ENCODE results near the gene PKDCC.
"Not testable (repeated sequence)": the region's sequence is repeated elsewhere in the genome, so short reads cannot be mapped to it uniquely, and the experiment has no call there.

PKDCC gene

DNA sequence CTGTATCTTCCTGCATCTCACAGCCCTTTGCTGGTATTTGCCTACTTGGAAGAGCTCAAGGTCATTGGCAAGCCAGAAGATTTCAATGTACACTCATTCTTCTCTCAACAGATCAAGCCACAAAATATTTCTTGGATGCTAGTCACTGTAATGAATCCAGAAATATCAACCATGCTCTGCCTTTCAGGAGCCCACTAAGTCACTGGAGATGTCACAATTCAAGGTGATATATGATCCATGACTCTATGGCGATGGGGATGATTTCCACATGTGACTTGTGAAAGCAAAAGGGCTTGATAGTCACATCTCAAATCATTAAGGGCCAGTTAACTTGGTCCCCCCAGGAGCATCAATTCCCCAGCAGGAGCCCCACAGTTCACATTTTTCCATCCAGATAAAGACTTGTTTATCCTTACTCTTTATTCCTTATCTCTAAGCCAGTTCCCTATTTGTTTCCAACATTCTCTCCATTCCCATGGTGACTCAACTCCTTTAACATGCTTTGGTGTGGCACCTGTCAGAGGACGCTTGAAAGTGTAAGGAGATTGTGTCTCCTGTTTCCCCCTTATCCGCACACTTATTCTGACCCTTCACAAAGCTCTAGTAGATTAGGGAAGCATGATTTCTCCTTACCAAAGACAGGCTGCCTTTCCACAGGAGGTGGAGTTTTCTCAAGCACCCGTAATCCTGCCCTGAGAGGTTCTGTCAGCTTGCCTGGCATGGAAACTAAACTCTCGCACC, 15.8 kb downstream of the PKDCC start:
- no peak for DNase-seq (ENCODE audit: low read depth in 2 of 2)

DNA sequence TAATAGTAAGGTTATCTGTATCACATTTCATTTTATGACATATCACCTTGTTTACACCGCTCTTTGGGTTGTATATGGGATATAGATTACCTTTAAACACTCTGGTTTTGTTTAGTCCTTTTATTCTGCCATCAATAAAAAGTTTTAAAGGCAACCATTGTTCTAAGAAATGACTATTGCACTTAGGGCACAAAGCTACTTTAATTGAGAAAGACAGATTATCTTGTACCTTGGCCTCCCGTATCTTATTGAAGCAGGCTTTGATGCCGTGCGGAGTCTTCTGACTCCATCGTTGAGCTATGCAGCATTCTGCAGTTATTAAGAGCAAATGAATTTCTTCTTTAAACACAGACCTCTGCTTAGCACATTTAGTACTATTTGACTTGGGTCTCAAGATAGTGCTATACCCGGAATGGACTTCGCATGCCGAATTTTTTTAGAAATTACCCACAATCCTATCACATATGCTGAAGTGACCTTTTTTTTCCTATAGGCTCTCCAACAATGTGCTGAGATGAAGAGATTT, 16.7 kb downstream of the PKDCC start:
- DNase-seq (ENCODE audit: low read depth in 2 of 2): no peak

DNA sequence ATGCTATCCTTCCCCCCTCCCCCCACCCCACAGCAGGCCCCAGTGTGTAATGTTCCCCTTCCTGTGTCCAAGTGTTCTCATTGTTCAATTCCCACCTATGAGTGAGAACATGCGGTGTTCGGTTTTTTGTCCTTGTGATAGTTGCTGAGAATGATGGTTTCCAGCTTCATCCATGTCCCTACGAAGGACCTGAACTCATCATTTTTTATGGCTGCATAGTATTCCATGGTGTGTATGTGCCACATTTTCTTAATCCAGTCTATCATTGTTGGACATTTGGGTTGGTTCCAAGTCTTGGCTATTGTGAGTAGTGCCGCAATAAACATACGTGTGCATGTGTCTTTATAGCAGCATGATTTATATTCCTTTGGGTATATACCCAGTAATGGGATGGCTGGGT, 17.9 kb downstream of the PKDCC start:
- not testable (repeated sequence) for DNase-seq (ENCODE audit: low read depth in 2 of 2)

DNA sequence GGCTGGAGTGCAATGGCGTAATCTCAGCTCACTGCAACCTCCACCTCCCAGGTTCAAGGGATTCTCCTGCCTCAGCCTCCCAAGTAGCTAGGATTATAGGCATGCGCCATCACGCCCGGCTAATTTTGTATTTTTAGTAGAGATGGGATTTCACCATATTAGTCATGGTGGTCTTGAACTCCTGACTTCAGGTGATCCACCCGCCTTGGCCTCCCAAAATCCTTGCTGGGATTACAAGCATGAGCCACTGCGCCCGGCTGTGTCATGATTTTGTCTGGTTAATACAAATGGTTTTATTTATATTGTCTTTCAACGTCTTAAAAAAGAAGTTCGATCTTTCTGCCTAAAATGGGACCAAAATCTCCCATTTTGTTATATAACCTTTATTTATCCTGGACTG, 19.2 kb downstream of the PKDCC start:
- not testable (repeated sequence) for DNase-seq (ENCODE audit: low read depth in 2 of 2)

DNA sequence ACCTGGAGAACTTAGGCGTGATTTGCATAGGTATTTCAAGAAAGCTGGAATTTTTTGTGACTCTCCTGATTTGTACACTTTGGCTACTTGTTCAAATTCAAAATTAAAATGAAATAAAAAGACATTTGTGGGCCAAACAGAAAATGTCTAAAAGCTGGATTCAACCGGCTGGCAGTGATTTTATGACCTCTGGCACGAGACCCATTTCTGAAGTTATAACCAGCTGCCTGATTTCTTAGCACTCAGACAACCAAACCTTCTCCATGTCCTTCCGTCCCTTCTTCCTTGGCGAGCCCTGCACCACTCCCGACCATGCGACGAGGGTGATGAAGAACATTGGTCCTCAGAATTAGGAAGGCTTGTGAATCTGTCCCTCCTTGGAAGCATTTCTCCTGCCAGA, 19.7 kb downstream of the PKDCC start:
- DNase-seq (ENCODE audit: low read depth in 2 of 2): no peak

DNA sequence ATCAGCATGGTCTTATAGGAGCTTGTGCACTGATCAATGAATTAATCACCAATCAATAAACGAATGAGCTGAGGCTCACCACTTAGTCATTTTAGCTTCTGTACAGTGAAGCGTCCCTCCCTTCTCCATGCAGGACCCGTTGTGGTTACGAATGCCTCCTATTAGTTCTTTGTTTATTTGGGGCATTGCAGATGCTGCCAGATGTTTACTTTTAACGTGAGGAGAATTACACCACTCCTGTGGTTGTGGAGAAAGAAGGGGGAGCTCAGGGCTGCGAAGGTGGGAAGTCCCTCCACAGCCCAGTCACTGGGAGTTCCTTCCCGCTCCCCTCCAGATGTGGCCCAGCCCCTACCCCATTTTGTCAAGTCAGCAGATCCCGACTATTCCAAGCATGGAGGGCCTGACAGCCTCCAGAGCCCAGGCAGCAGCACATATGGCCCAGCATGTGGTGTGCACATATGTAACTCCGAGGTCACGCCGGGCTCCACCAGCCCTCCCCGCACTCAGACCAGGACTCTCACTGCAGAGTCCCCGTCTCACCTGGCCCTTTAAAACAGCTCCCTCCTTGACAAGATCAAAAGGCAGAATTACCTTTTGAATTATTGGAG, 20.9 kb downstream of the PKDCC start:
- DNase-seq (ENCODE audit: low read depth in 2 of 2): no peak

DNA sequence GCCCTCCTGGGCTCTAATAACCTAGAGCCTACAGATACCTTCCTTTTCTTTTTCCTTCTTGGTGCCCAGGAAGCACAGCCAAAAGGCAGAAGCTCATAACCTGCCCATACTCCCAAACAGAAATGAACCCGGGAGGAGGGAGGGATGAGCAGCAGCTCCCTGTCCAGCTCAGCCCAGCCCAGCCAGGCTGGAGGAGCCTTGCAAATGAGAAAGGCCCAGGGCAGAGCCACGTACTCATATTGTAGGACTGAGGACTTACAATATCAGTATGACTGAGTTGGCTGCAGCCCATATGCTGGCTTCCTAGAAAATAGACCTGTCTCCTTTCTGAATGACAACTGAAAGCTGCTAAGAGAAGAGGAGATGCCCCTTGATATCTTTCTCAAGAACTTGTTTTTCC, 21.7 kb downstream of the PKDCC start:
- DNase-seq (ENCODE audit: low read depth in 2 of 2): no peak

DNA sequence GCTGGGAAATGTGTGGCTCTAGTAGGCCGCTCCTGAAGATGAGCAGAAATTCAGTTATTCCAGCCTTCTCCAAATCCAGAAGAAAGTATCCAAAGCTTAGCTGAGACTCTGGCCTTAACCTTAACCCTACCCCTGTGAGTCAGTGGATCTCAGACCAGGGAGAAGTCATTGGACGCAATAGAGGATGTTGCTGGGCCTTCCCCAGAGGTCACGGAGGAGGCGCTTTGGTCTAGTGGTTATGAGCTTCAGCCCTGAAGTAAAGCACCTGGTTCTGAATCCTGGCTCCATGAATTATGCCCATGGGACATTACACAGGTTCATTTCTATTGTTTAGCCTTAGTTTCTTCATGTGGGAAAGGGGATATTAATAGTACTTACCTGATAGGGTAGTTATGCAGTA, 24.0 kb downstream of the PKDCC start:
- no peak for DNase-seq (ENCODE audit: low read depth in 2 of 2)

DNA sequence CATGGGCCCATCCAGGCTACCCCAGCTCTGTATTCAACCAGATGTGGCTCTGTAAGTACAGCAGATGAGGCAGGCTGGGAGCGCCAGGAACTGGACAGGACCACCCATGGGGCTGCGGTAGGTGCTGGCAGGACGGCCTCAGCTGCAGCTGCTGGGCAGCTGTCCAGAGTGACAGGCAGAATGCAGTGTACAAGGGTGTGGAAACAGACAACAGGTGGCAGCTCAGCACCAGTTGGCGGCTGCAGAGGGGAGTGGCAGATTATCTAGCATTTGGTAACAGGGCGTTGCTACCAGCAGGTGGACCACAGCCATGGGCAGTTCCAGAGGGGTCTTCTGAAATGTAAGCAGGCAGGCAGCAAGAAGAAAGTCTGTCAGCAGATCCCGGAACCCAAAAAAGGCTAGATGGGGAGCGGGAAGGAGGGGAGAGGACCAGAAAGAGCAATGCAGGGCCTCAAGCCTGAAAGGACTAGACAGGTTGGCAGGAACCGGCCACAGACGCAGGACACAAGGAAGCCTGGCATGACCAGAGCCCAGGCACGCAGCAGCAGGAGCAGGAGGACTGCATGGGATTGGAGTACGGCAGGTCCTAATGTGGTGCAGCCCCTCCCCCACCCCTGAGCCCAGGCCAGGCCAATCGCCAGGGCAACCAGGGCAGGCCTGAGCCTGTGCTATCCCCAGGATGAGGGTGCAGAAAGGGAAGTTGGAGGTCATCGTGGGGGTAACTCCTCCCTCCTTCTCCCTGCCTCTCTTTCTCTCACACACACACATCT, 24.7 kb downstream of the PKDCC start:
- no peak for DNase-seq (ENCODE audit: low read depth in 2 of 2)

DNA sequence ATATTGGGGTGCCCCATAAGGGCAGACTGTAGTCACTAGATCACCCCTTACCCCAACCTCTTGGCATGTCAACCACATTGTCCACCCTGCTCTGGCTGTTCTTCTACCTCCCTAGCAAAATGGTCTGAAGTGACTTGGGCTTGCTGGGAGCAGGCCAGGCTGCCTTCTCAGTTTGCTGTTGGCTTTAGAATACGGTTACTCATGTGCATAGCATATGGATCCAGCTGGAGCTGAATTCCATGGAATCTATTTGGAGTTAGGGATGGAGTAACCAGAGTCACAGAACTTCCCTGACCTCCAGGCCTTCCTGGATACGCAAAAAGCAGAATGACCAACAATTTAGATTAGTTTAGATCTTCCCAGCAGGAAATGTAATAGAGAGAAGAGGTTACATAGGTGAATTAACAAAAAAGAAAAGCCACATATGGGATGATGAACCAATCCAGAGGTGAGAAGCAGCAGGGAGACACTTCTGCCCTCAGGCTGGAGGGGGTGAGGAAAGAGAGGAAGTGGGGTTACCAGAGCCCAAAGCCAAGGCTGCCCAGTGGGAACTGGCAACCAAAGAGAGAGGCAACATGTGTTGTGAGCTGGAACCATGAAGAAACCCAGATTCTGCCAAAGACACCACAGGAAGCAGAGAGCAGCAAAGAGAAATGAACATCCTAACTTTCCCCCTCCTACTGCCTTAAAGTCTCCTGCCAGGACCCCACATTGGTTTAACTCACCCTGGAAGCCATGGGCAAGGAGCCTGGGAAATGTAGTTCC, 26.1 kb downstream of the PKDCC start:
- no peak for DNase-seq (ENCODE audit: low read depth in 2 of 2)

DNA sequence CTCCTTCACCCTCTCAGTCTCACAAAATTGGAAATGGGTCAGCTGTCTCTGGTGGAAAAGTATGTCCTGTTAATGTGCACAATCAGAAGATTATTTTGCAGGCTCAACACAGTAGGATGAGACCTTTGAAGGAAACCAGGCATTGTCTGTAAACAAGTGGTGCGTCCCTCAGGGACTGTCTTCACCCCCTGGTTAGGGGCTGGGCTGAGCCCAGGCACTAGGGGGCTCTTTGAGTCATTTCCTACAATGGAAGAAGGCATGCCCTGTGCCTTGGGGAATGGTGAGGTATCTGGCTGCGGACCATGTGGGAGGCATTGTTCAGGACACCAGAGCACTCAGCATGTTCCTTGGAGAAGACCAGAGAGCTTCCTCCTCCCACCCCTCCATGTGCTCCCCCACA, 26.8 kb downstream of the PKDCC start:
- DNase-seq (ENCODE audit: low read depth in 2 of 2): no peak

DNA sequence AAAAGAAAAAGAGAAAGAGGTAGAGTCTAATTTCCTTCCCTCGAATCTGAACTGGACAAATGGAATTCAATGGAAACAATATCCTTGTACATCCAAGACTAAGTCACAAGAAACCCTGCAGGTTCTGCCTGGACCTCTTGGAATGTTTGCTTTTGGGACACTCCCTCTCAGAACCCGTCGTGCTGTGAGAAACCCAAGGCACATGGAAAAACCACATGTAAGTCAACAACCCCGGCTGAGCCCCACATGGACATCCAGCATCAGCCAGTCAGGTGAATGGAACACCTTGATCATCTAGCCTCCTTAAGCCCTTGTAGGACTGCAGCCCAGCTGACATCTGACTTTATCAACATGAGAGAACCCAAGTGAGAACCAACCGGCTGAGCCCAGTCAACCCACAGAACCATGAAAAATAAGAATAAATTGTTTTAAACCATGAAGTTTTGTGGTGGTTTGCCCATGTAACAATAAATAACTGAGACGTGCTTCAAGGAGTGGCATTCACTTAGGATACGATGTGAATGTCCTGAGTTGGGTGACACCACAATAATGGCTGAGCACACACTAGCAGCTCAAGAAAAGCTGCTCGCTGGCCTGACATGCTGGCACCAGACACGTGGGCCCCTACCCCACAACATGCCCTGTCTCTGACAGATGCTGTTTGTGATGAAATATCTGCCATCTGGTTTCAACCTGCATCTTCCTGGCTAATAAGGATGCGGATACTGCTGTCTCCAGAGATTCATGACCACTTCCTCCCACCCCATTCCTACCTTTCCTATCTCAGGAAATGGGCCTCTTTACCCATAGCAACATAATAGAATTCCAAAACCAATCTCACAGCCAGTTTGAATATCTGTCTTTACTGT, 28.8 kb downstream of the PKDCC start:
- no peak for DNase-seq (ENCODE audit: low read depth in 2 of 2)

DNA sequence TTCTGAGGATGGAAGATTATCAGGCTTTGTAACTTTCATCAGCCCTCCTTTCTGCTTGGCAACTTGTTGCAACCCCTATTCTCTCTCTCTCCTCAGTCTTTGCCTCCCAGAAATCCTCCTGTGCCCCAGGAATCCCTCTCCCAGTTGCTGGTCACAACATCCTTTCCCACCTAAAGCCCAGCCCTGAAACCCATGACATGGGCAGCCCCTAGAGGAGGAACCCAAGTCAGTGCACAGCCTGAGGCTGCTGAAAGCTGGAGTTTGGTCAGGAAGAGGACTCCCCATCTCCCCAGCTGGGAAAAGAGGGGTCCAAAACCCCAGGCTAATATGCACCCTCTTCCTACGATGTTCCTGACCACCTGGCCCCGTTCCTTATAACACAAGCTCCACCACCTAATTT, 29.5 kb downstream of the PKDCC start:
- no peak for DNase-seq (ENCODE audit: low read depth in 2 of 2)

DNA sequence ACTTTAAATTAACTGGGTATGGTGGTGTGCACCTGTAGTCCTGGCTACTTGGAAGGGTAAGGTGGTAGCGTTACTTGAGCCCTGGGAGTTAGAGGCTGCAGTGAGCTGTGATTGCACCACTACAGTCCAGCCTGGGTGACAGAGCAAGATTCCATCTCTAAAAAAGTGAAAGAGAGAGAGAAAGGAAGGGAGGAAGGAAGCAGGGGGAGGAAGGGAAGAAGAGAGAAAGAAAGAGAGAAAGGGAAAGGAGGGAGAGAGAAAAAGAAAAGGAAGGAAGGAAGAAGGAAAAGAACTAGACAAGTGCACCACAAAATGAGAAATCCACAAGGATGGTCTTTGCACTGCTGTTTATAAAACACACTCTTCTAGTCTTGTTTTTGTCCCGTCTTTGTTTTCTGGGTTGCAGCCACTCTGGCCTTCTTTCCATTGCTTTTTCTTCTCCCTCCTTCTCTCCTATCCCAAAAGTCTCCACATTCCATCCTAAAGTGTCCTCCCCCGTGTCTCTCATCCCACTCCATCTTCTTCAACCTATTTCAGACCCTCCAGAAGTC, 32.0 kb downstream of the PKDCC start:
- no peak for DNase-seq (ENCODE audit: low read depth in 2 of 2)

DNA sequence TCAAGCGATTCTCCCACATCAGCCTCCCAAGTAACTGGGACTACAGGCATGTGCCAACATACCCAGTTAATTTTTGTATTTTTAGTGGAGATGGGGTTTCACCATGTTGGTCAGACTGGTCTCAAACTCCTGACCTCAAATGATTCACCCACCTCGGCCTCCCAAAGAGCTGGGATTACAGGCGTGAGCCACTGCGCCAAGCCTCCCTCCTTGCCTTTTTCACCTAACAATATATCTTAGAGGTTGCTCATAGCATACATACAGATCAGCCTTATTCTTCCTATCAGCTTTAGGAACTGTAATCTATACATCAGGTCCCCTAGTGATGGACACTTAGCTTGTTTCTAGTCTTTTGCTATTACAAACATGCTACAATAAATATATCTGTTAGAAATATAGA, 33.3 kb downstream of the PKDCC start:
- DNase-seq (ENCODE audit: low read depth in 2 of 2): not testable (repeated sequence)

DNA sequence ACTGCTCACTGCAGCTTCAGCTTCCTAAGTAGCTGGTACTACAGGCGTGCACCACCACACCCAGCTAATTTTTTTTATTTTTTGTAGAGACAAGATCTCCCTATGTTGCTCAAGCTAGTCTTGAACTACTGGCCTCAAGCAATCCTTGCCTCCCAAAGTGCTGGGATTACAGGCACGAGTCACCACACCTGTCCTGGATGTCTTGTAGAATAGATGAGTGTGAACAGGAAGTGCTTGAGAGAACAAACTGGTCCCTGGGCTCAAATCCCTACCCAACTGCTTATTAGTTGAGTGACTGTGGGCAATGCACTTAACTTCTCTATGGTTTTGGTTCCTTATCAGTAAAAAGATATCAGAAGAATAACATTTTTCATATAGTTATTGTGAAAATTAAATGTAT, 34.2 kb downstream of the PKDCC start:
- no peak for DNase-seq (ENCODE audit: low read depth in 2 of 2)

DNA sequence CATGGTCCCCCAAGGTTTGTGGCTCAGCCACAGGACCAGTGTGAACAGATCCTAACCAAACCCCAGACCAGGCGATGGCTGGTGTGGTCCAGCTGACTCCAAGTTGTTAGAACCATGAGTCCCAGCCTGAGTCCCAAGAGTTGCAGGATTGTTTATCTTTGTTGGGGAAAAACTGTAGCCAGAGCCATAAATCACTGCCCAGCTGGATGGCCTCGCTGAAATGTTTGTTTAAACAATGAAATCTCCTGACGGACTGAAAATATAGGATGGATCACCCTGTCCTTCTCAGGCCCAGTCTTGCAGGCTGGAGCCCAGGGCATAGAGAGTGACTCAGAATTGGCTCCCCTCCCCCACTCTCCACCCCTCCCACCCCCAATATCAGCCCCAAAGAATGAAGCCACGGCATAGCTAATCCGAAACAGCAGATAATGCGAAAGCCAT, 36.4 kb downstream of the PKDCC start:
- no peak for DNase-seq (ENCODE audit: low read depth in 2 of 2)

DNA sequence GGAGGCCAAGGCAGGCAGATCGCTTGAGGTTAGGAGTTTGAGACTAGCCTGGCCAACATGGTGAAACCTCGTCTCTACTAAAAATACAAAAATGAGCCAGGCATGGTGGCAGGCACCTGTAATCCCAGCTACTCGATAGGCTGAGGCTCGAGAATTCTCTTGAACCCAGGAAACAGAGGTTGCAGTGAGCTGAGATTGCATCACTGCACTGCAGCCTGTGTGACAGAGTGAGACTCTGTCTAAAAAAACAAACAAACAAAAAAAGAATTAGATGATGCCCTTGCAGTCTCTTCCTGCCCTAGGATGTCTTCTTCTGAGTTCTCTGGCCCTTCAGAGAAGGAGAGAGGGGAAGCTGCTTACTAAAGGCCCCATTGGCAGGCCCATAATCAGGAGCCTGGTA, 37.2 kb downstream of the PKDCC start:
- DNase-seq (ENCODE audit: low read depth in 2 of 2): not testable (repeated sequence)

DNA sequence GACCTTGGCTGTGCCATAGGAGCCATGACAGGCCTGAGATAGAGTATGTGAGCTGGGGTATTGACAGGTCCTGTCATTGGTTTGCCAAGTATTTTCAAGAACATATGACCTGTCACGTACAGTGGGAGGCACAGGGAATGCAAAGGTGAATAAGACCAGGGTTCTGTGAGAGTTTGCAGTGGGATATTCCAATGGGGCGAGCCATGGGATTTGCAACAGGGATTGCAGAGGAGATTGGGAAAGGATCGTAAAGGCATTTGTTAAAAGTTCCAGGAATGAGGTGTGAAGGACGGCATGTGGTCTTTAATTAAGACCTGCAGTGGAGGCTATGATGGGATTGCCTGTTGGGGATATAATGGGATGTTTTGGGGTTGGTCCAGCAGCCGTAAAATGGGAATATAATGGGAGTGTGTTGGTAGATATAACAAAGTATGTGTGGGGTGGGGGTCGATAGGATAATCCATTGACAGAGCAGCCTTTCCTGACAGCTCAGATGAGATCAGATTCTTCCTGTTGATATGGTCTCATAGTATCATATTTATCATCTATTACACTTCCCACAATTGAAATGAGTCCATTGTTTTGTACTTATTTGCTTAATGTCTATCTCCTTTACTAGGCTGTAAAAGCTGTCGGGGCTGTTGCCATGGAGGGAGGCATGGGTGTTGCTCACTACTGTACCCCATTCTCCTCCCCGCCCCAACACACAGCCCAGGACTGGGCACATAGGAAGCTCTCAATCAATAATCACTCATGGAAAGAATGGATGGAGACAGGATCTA, 38.1 kb downstream of the PKDCC start:
- no peak for DNase-seq (ENCODE audit: low read depth in 2 of 2)

DNA sequence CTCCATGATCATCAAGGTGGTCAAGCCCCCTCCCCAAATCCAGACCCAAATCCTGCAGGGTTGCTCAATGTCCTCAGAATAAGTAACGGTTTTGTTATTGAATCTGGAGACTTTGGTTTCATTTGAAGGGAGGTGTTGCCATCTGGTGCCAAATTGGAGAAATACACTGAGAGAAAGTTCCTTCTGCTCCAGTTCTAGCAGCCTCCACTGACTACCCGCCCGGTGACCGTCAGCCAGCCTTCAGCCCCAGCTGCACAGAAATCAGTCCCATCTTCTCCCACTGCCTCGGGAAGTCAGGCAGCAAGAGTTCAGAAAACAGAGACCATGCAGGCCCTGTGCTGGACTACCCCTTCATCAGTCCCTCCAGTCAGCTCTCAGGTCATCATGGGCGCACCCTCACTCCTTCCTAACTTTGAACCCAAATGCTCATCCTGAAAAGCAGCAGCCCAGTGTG, 38.7 kb downstream of the PKDCC start:
- no peak for DNase-seq (ENCODE audit: low read depth in 2 of 2)

Data from stimulated activated CD4-positive, alpha-beta T cell treated with anti-CD3 and anti-CD28 coated beads, Interleukin-1b, Interleukin-23, amount 100 ng/mL, for 4 hours (primary cell).